HCT116 (cell line): ENCODE measurements around the gene MACROH2A1. TPM values are rescaled to one million over a fixed set of nuclear protein-coding genes. Genes with fewer than 3 reads are reported as not detected.
"Not testable (repeated sequence)": the region's sequence is repeated elsewhere in the genome, so short reads cannot be mapped to it uniquely, and the experiment has no call there.

Source experiments
- ATAC-seq: fragments of 200-7000 bp; cut with Tn5 transposase; 2 replicates; pipeline ENCODE4 v1.9.1; 2020; ENCODE audit warnings: mild to moderate bottlenecking, moderate library complexity
- BruUV-seq: library from RNA; stranded (reverse); fragments of 400-500 nt; replicated peaks from 2 replicates; lab custom pipeline; 2021; lab: Mats Ljungman, UMichigan
- CTCF ChIA-PET: fragments of 300-600 bp; sonication (Branson Sonifier 250); formaldehyde crosslinking; loops from one replicate; lab custom pipeline; 2021; ENCODE audit warnings: antibody characterized with exemption; lab: Charles Lee
- POLR2A ChIA-PET: fragments of 300-600, 350-600 bp; sonication (Branson Sonifier 250); formaldehyde crosslinking; loops from one replicate; lab custom pipeline; 2021; ENCODE audit warnings: antibody characterized with exemption; lab: Charles Lee
- RAD21 ChIA-PET, 2 experiments: fragments of 300-600 bp; sonication (Branson Sonifier 250); formaldehyde crosslinking; loops; one replicate each; lab custom pipeline; 2023; ENCODE audit warnings: low total read pairs in 2 of 2; ENCODE audit not compliant: uncharacterized antibody in 2 of 2, unreplicated experiment in 2 of 2, low non-redundant PET in 1 of 2; lab: Charles Lee
- DNase-seq: peaks from one replicate; pipeline ENCODE4 v3.0.0-alpha.2; 2010; ENCODE audit warnings: low read depth, low spot score
- H2AFZ ChIP-seq: fragments of 200-600 bp; shearing (Covaris generic), sonication (generic); 2 replicates; pipeline ENCODE4 v1.6.1; 2017; ENCODE audit warnings: low read depth, mixed run types, mixed read lengths, antibody characterized with exemption, low read length; ENCODE audit not compliant: poor library complexity, severe bottlenecking
- H3K27ac ChIP-seq: 2 replicates; pipeline ENCODE4 v1.5.1; 2012; ENCODE audit warnings: low read depth, low read length
- H3K27me3 ChIP-seq: fragments of 200-600 bp; sonication (generic); 2 replicates; pipeline ENCODE4 v1.6.1; 2016; ENCODE audit warnings: mixed run types, low read length, mixed read lengths; ENCODE audit not compliant: insufficient read depth
- H3K36me3 ChIP-seq, 2 experiments: fragments of 200-500 bp in 1 of 2; fragments of 200-600 bp in 1 of 2; sonication (Bioruptor generic) in 1 of 2; sonication (generic) in 1 of 2; 2 replicates each; pipeline versions ENCODE4 v1.5.1 to v1.6.1; 2014 to 2016; ENCODE audit warnings: low read length in 2 of 2, inconsistent platforms in 1 of 2, mixed read lengths in 1 of 2, mixed run types in 1 of 2; ENCODE audit not compliant: insufficient read depth in 2 of 2, control insufficient read depth in 1 of 2
- H3K4me1 ChIP-seq, 2 experiments: fragments of 200-600 bp in 1 of 2; sonication (generic) in 1 of 2; 2 replicates each; pipeline versions ENCODE4 v1.5.1 to v1.6.1; 2012 to 2017; ENCODE audit warnings: low read length in 2 of 2, inconsistent platforms in 1 of 2, mild to moderate bottlenecking in 1 of 2, mixed read lengths in 1 of 2, mixed run types in 1 of 2, moderate library complexity in 1 of 2; ENCODE audit not compliant: insufficient read depth in 2 of 2, control insufficient read depth in 1 of 2
- H3K4me2 ChIP-seq: fragments of 200-600 bp; sonication (generic); 2 replicates; pipeline ENCODE4 v1.6.1; 2017; ENCODE audit warnings: mixed run types, low read length, mixed read lengths
- H3K4me3 ChIP-seq, 2 experiments: fragments of 200-600 bp in 1 of 2; sonication (generic) in 1 of 2; replicated peaks in 1 of 2; 2 replicates each; pipeline ENCODE4 v1.5.1; 2011 to 2016; ENCODE audit warnings: low read length in 2 of 2, control low read depth in 1 of 2, low read depth in 1 of 2, mild to moderate bottlenecking in 1 of 2, mixed read lengths in 1 of 2, mixed run types in 1 of 2
- H3K79me2 ChIP-seq: fragments of 200-600 bp; sonication (generic); 2 replicates; pipeline ENCODE4 v1.6.1; 2017; ENCODE audit warnings: mild to moderate bottlenecking, mixed run types, low read length, moderate library complexity, mixed read lengths; ENCODE audit not compliant: insufficient read depth
- H3K9ac ChIP-seq: fragments of 200-600 bp; sonication (generic); 2 replicates; pipeline ENCODE4 v1.6.1; 2016; ENCODE audit warnings: low read length, mixed read lengths
- H3K9me2 ChIP-seq: fragments of 200-600 bp; sonication (generic), shearing (Covaris generic); 2 replicates; pipeline ENCODE4 v1.6.1; 2017; ENCODE audit warnings: mixed run types, mild to moderate bottlenecking, moderate library complexity; ENCODE audit not compliant: insufficient read depth
- H3K9me3 ChIP-seq, 2 experiments: fragments of 200-500 bp in 1 of 2; fragments of 200-600 bp in 1 of 2; sonication (Bioruptor generic) in 1 of 2; sonication (generic) in 1 of 2; 2 replicates each; pipeline ENCODE4 v1.6.1; 2014 to 2017; ENCODE audit warnings: low read length in 2 of 2, mixed read lengths in 2 of 2, inconsistent platforms in 1 of 2, low read depth in 1 of 2, mild to moderate bottlenecking in 1 of 2, mixed run types in 1 of 2, moderate library complexity in 1 of 2; ENCODE audit not compliant: control insufficient read depth in 1 of 2, insufficient read depth in 1 of 2
- H4K20me1 ChIP-seq: fragments of 200-600 bp; sonication (generic), shearing (Covaris generic); 2 replicates; pipeline ENCODE4 v1.6.1; 2017; ENCODE audit warnings: mixed run types, mild to moderate bottlenecking, moderate library complexity; ENCODE audit not compliant: insufficient read depth
- CBX3 ChIP-seq: IDR thresholded peaks from 2 replicates; pipeline ENCODE4 v1.6.1; 2012; ENCODE audit warnings: low read depth
- CTCF ChIP-seq, 3 experiments: fragments of 200-600 bp in 1 of 3; sonication (generic) in 1 of 3; IDR thresholded peaks in 2 of 3; conservative IDR thresholded peaks in 1 of 3; 2 replicates each; pipeline ENCODE4 v1.5.1; 2012 to 2017; ENCODE audit warnings: low read depth in 2 of 3, low read length in 2 of 3, antibody characterized with exemption in 1 of 3, borderline replicate concordance in 1 of 3, control low read depth in 1 of 3, mild to moderate bottlenecking in 1 of 3, mixed read lengths in 1 of 3, mixed run types in 1 of 3, moderate library complexity in 1 of 3; ENCODE audit not compliant: insufficient read depth in 1 of 3
- EGR1 ChIP-seq: IDR thresholded peaks from 2 replicates; pipeline ENCODE4 v1.6.1; 2012; ENCODE audit warnings: low read depth
- ELF1 ChIP-seq: IDR thresholded peaks from 2 replicates; pipeline ENCODE4 v1.6.1; 2012; ENCODE audit warnings: low read depth, borderline replicate concordance
- EZH2phosphoT487 ChIP-seq: fragments of 200-600 bp; IDR thresholded peaks from 2 replicates; pipeline ENCODE4 v1.6.1; 2018; ENCODE audit warnings: antibody characterized with exemption, borderline replicate concordance
- JUND ChIP-seq: IDR thresholded peaks from 2 replicates; pipeline ENCODE4 v1.6.1; 2012
- POLR2A ChIP-seq: IDR thresholded peaks from 2 replicates; pipeline ENCODE4 v1.7.0; 2011; ENCODE audit warnings: borderline replicate concordance; ENCODE audit not compliant: insufficient read depth, insufficient read length; ENCODE audit errors: extremely low read depth
- POLR2AphosphoS5 ChIP-seq: IDR thresholded peaks from 2 replicates; pipeline ENCODE4 v1.6.1; 2011; ENCODE audit warnings: mild to moderate bottlenecking, low read depth, low read length, moderate library complexity
- RAD21 ChIP-seq: IDR thresholded peaks from 2 replicates; pipeline ENCODE4 v1.6.1; 2012; ENCODE audit warnings: low read depth, mild to moderate bottlenecking
- SIN3A ChIP-seq: IDR thresholded peaks from 2 replicates; pipeline ENCODE4 v1.6.1; 2012; ENCODE audit warnings: low read depth
- SRF ChIP-seq: IDR thresholded peaks from 2 replicates; pipeline ENCODE4 v1.6.1; 2012; ENCODE audit warnings: low read depth
- TCF7L2 ChIP-seq: IDR thresholded peaks from 2 replicates; pipeline ENCODE4 v1.7.0; 2011; ENCODE audit warnings: borderline replicate concordance, inconsistent platforms; ENCODE audit not compliant: insufficient read depth, insufficient read length; ENCODE audit errors: extremely low read depth
- YY1 ChIP-seq: IDR thresholded peaks from 2 replicates; pipeline ENCODE4 v1.6.1; 2011; ENCODE audit warnings: low read length, low read depth, moderate library complexity, mild to moderate bottlenecking; ENCODE audit not compliant: insufficient replicate concordance; ENCODE audit errors: extremely low read depth
- intact Hi-C: fragments of 100-400 bp; cut with micrococcal nuclease; formaldehyde crosslinking; loops from 2 replicates; pipeline ENCODE4 v1.10.0; 2022
- total RNA-seq: library from RNA; stranded (reverse); gene quantifications from one replicate; pipeline ENCODE4 v1.2.1, GENCODE V29; 2021; ENCODE audit not compliant: unreplicated experiment
- TF ChIP-seq, protein P1 (sequence below): IDR thresholded peaks from 2 replicates; pipeline ENCODE4 v1.6.1; 2012
- TF ChIP-seq, protein P2 (sequence below): IDR thresholded peaks from 2 replicates; pipeline ENCODE4 v1.6.1; 2011; ENCODE audit warnings: mild to moderate bottlenecking, low read length, moderate library complexity; ENCODE audit not compliant: insufficient replicate concordance; ENCODE audit errors: extremely low read depth
- TF ChIP-seq, protein P3 (sequence below): IDR thresholded peaks from 2 replicates; pipeline ENCODE4 v1.6.1; 2012

The MACROH2A1 gene
- total RNA-seq, 1 experiment from 2014 or later = 218 TPM

DNA sequence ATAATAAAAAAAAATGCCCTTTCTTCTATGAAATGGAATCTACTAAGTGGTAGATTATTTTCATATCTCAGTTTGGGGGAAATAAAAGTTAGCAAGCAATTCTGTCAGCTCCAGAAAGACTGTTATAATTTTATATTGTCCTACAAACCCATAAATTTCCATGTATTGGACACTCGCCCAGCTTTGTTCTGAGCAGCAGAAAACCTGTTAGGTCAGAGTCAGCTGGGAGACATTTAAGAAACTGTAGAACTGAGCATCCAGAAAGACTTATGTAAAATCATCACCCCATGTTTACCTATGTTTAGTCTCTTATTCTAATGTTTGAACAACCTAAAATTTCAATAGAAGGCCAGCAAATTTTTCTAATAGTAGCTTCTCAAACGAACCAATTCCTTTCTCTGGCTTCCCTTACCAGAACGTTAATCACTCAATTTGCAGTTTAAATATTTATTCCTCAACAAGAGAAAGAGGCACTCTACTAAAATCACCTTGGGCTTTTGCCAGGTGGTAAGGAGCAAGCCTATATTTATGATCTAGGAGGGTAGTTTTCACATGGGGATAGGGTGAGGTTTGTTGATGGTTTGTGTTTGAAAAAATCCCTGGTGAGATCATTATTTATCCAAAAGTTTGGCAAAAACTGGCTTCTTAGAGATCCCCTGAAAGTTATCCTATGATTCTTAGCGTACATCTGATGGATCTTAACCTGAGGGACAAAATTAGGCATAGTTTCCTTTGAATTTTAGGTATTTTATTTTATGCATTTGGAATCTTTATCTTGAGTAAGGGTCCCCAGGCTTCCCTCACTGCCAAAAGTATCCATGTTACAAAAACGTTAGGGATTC lies 34.4 kb downstream of the MACROH2A1 start:
- Histone ChIP-seq H3K9me3 (no peaks in the 10 kb centered on the region), H3K9me2 (no peaks in the 10 kb centered on the region), H3K4me1 (no peaks in the 10 kb centered on the region), H2AFZ (no peak overlapping the region), H3K9ac (no peak overlapping the region), H3K36me3 (peaks cover 10 to 43% of the 10 kb centered on the region in 2 experiments; a peak in 3 of 4 replicates), H3K27me3 (no peaks in the 10 kb centered on the region), H4K20me1 (no peaks in the 10 kb centered on the region), H3K4me2 (no peak overlapping the region), H3K79me2 (peaks cover 39% of the 10 kb centered on the region), H3K27ac (no peak overlapping the region), H3K4me3 (no peak overlapping the region)
- no peak for DNase-seq
- no TSS peak for BruUV-seq
- intact Hi-C loops = no loop called here
- RAD21 ChIA-PET = no interaction called here
- CTCF ChIA-PET = no interaction called here
- ATAC-seq = no peak
- TF ChIP-seq POLR2AphosphoS5 (no peak), SIN3A (no peak), POLR2A (no peak), JUND (no peak), CBX3 (no peak), TCF7L2 (no peak), YY1 (no peak), CTCF (IDR thresholded peaks at IDR 0.05 in 2 of 3, conservative IDR thresholded peaks at IDR 0.05 in 1 of 3; ENCODE audit: borderline replicate concordance in 1 of 3, insufficient read depth in 1 of 3, low read depth in 2 of 3, low read length in 2 of 3) (no peak), RAD21 (no peak), EGR1 (no peak), SRF (no peak), EZH2phosphoT487 (no peak), ELF1 (no peak)
- TF ChIP-seq, protein P1, sequence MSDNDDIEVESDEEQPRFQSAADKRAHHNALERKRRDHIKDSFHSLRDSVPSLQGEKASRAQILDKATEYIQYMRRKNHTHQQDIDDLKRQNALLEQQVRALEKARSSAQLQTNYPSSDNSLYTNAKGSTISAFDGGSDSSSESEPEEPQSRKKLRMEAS = no peak
- TF ChIP-seq, protein P2, sequence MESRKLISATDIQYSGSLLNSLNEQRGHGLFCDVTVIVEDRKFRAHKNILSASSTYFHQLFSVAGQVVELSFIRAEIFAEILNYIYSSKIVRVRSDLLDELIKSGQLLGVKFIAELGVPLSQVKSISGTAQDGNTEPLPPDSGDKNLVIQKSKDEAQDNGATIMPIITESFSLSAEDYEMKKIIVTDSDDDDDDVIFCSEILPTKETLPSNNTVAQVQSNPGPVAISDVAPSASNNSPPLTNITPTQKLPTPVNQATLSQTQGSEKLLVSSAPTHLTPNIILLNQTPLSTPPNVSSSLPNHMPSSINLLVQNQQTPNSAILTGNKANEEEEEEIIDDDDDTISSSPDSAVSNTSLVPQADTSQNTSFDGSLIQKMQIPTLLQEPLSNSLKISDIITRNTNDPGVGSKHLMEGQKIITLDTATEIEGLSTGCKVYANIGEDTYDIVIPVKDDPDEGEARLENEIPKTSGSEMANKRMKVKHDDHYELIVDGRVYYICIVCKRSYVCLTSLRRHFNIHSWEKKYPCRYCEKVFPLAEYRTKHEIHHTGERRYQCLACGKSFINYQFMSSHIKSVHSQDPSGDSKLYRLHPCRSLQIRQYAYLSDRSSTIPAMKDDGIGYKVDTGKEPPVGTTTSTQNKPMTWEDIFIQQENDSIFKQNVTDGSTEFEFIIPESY = no peak
- TF ChIP-seq, protein P3, sequence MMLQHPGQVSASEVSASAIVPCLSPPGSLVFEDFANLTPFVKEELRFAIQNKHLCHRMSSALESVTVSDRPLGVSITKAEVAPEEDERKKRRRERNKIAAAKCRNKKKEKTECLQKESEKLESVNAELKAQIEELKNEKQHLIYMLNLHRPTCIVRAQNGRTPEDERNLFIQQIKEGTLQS = no peak
- POLR2A ChIA-PET = interaction anchor here (0.7 kb wide), 1 partner anchor 519 kb away, joined by 3 read pairs; the partner anchor contains the start of gene C5orf24

GRCh38 chr5:135363342-135363741 lies 35.7 kb downstream of the MACROH2A1 start:
- ATAC-seq, CTCF ChIA-PET, H3K4me2 ChIP-seq, H3K9ac ChIP-seq, H3K4me3 ChIP-seq, DNase-seq, H3K4me1 ChIP-seq, H3K27ac ChIP-seq, H2AFZ ChIP-seq, H3K9me2 ChIP-seq, RAD21 ChIA-PET, H3K9me3 ChIP-seq, BruUV-seq, POLR2A ChIA-PET, intact Hi-C loops, H3K27me3 ChIP-seq, H4K20me1 ChIP-seq: not testable (repeated sequence)
- peaks cover 35% of the 10 kb centered on the region for H3K79me2 ChIP-seq
- peaks cover 16 to 37% of the 10 kb centered on the region in 2 experiments; a peak in 3 of 4 replicates for H3K36me3 ChIP-seq
